BLaER1 (cell line): ENCODE measurements around the gene BANP.
"Not testable (repeated sequence)": the region's sequence is repeated elsewhere in the genome, so short reads cannot be mapped to it uniquely, and the experiment has no call there.

ENCODE experiments used
- H3K27ac ChIP-seq: shearing (Covaris generic); formaldehyde crosslinking; 2 replicates; pipeline ENCODE4 v1.8.1; 2022
- H3K27me3 ChIP-seq: shearing (Covaris generic); formaldehyde crosslinking; 2 replicates; pipeline ENCODE4 v1.8.1; 2022
- H3K36me3 ChIP-seq: shearing (Covaris generic); formaldehyde crosslinking; 2 replicates; pipeline ENCODE4 v1.8.1; 2022
- H3K4me1 ChIP-seq: shearing (Covaris generic); formaldehyde crosslinking; 2 replicates; pipeline ENCODE4 v1.8.1; 2022
- H3K4me2 ChIP-seq: shearing (Covaris generic); formaldehyde crosslinking; 2 replicates; pipeline ENCODE4 v1.8.1; 2022
- H3K4me3 ChIP-seq: shearing (Covaris generic); formaldehyde crosslinking; 2 replicates; pipeline ENCODE4 v1.8.1; 2022
- H3K9ac ChIP-seq: shearing (Covaris generic); formaldehyde crosslinking; 2 replicates; pipeline ENCODE4 v1.8.1; 2022
- H3K9me3 ChIP-seq: shearing (Covaris generic); formaldehyde crosslinking; 2 replicates; pipeline ENCODE4 v1.8.1; 2022
- H4K20me1 ChIP-seq: shearing (Covaris generic); formaldehyde crosslinking; 2 replicates; pipeline ENCODE4 v1.8.1; 2022
- Cebpa-rat ChIP-seq: shearing (Covaris generic); IDR thresholded peaks from 2 replicates; pipeline ENCODE4 v1.8.1; 2022

The BANP gene

GRCh38 chr16:87992142-87992541 lies 40.9 kb downstream of the BANP start:
- not testable (repeated sequence) for H3K4me3 ChIP-seq, H3K4me2 ChIP-seq, H3K4me1 ChIP-seq, H3K27me3 ChIP-seq, H3K27ac ChIP-seq, H3K9ac ChIP-seq, H3K9me3 ChIP-seq
- H4K20me1 ChIP-seq: peaks cover 33% of the 10 kb centered on the region; the same call in 1 of the 2 replicates
- H3K36me3 ChIP-seq: peaks cover 58% of the 10 kb centered on the region

- H3K27me3 ChIP-seq: no peaks in the 10 kb centered on the region
- no peak overlapping the region for H3K4me3 ChIP-seq
- peaks cover 66% of the 10 kb centered on the region for H3K36me3 ChIP-seq
- H3K9ac ChIP-seq: no peak overlapping the region
- H4K20me1 ChIP-seq: peaks cover 47% of the 10 kb centered on the region
- no peak for TF ChIP-seq Cebpa-rat
- no peaks in the 10 kb centered on the region for H3K9me3 ChIP-seq
- H3K4me2 ChIP-seq: no peak overlapping the region
- no peaks in the 10 kb centered on the region for H3K4me1 ChIP-seq
- H3K27ac ChIP-seq: no peak overlapping the region
These were observed 42.7 kb downstream of the BANP start for GRCh38 chr16:87993901-87994300.

- Histone ChIP-seq H3K9me3 (no peaks in the 10 kb centered on the region), H3K4me2 (no peak overlapping the region), H3K9ac (no peak overlapping the region), H3K27ac (no peak overlapping the region), H3K27me3 (no peaks in the 10 kb centered on the region), H3K36me3 (peaks cover 55% of the 10 kb centered on the region), H3K4me1 (no peaks in the 10 kb centered on the region), H4K20me1 (peaks cover 47% of the 10 kb centered on the region), H3K4me3 (no peak overlapping the region)
- no peak for TF ChIP-seq Cebpa-rat
These were observed 44.4 kb downstream of the BANP start for GRCh38 chr16:87995644-87996043.

- Histone ChIP-seq H4K20me1 (peaks cover 50% of the 10 kb centered on the region), H3K36me3 (peaks cover 53% of the 10 kb centered on the region), H3K4me3 (no peak overlapping the region), H3K9me3 (no peaks in the 10 kb centered on the region), H3K4me2 (no peak overlapping the region), H3K27ac (no peak overlapping the region), H3K9ac (no peak overlapping the region), H3K27me3 (no peaks in the 10 kb centered on the region), H3K4me1 (no peaks in the 10 kb centered on the region)
- no peak for TF ChIP-seq Cebpa-rat
These were observed 46.0 kb downstream of the BANP start for GRCh38 chr16:87996962-87997880.

- not testable (repeated sequence) for H3K4me3 ChIP-seq, H3K27ac ChIP-seq, H3K4me1 ChIP-seq, H3K9ac ChIP-seq, H3K9me3 ChIP-seq, H3K27me3 ChIP-seq, H3K4me2 ChIP-seq
- H3K36me3 ChIP-seq: peaks cover 57% of the 10 kb centered on the region
- H4K20me1 ChIP-seq: peaks cover 54% of the 10 kb centered on the region
These were observed 47.1 kb downstream of the BANP start for GRCh38 chr16:87998184-87998793.

GRCh38 chr16:87998992-87999391 lies 47.8 kb downstream of the BANP start:
- H3K9ac ChIP-seq, H3K27me3 ChIP-seq, H3K9me3 ChIP-seq, H3K4me2 ChIP-seq, H3K4me3 ChIP-seq, H3K27ac ChIP-seq, H3K4me1 ChIP-seq: not testable (repeated sequence)
- peaks cover 57% of the 10 kb centered on the region for H3K36me3 ChIP-seq
- H4K20me1 ChIP-seq: peaks cover 59% of the 10 kb centered on the region

GRCh38 chr16:88002211-88002610 lies 51.0 kb downstream of the BANP start:
- Histone ChIP-seq H3K4me3 (no peak overlapping the region), H3K4me1 (no peaks in the 10 kb centered on the region), H3K36me3 (peaks cover 67% of the 10 kb centered on the region), H3K9me3 (no peaks in the 10 kb centered on the region), H3K27me3 (no peaks in the 10 kb centered on the region), H3K27ac (no peak overlapping the region), H3K4me2 (no peak overlapping the region), H3K9ac (no peak overlapping the region), H4K20me1 (peaks cover 46% of the 10 kb centered on the region)
- no peak for TF ChIP-seq Cebpa-rat

- Histone ChIP-seq H3K4me1 (no peaks in the 10 kb centered on the region), H3K4me2 (no peak overlapping the region), H3K9me3 (no peaks in the 10 kb centered on the region), H3K9ac (no peak overlapping the region), H3K27me3 (no peaks in the 10 kb centered on the region), H3K4me3 (no peak overlapping the region), H3K27ac (no peak overlapping the region), H4K20me1 (peaks cover 41% of the 10 kb centered on the region), H3K36me3 (peaks cover 71% of the 10 kb centered on the region)
- TF ChIP-seq Cebpa-rat: no peak
These were observed 51.5 kb downstream of the BANP start for GRCh38 chr16:88002749-88003148.

GRCh38 chr16:88003316-88003715 lies 52.1 kb downstream of the BANP start:
- Histone ChIP-seq H3K27me3 (no peaks in the 10 kb centered on the region), H3K4me3 (no peak overlapping the region), H3K4me1 (no peaks in the 10 kb centered on the region), H4K20me1 (peaks cover 35% of the 10 kb centered on the region), H3K36me3 (peaks cover 71% of the 10 kb centered on the region), H3K9ac (no peak overlapping the region), H3K27ac (peak overlapping the region; percentile 9; the same call in 1 of the 2 replicates), H3K9me3 (no peaks in the 10 kb centered on the region), H3K4me2 (no peak overlapping the region)
- no peak for TF ChIP-seq Cebpa-rat

- no peak for TF ChIP-seq Cebpa-rat
- Histone ChIP-seq H3K9me3 (no peaks in the 10 kb centered on the region), H3K9ac (no peak overlapping the region), H4K20me1 (peaks cover 33% of the 10 kb centered on the region), H3K36me3 (peaks cover 71% of the 10 kb centered on the region), H3K4me2 (no peak overlapping the region), H3K4me3 (no peak overlapping the region), H3K27me3 (no peaks in the 10 kb centered on the region), H3K27ac (peak overlapping the region; percentile 9; the same call in 1 of the 2 replicates), H3K4me1 (no peaks in the 10 kb centered on the region)
These were observed 52.5 kb downstream of the BANP start for GRCh38 chr16:88003736-88004135.
